ENCODE measurements around the gene PHC3.

DNA sequence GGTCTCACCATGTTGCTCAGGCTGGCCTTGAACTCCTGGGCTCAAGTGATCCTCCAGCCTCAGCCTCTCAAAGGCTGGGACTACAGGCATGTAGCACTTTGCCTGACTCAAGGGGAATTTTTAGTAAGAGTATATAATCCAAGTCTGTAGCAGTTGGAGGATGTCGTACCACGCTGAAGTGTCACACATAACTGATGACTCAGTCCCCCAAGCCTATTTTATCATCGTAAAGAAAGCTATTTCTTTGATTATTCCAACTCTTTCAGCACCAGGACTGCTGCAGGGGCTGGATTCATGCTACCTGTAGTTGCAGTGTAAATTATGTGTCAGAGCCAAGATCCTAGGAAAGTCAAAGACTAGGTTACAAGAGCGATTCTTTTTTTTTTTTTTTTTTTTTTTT lies 39.3 kb upstream of the PHC3 start:
- TF ChIP-seq POLR2A (IDR thresholded peaks at IDR 0.05) (no peak), POLR2AphosphoS5 (IDR thresholded peaks at IDR 0.05) (no peak)

Data from spleen (tissue), 3 donors.